ENCODE data around the gene HSD17B14. TPM values are rescaled to one million over a fixed set of nuclear protein-coding genes. Genes with fewer than 3 reads are reported as not detected.
A peak's percentile ranks its signal among the peaks of the same experiment; 100 is the strongest.

The HSD17B14 gene
- total RNA-seq, 4 donors from 2014 or later: 3.5 to 15.1 (median 5.4) TPM

GRCh38 chr19:48861313-48861712 lies 25.0 kb upstream of the HSD17B14 start:
- WGBS, 2 donors (ENCODE audit: low coverage in 1 of 2): 85 to 87% methylated on average over 6 to 18 of the region's 18 CpGs
- Histone ChIP-seq H3K36me3 (no peaks in the 10 kb centered on the region), H3K27ac (no peak overlapping the region), H3K4me3 (no peak overlapping the region), H3K9me3 (no peaks in the 10 kb centered on the region), H3K27me3 (no peaks in the 10 kb centered on the region), H3K4me1 (no peaks in the 10 kb centered on the region)
- TF ChIP-seq POLR2A (IDR thresholded peaks at IDR 0.05) (no peak), EP300 (IDR thresholded peaks at IDR 0.05; ENCODE audit: low read depth) (no peak), POLR2AphosphoS5 (IDR thresholded peaks at IDR 0.05) (no peak), CTCF (IDR thresholded peaks at IDR 0.05) (no peak)
- in situ Hi-C loops (cut with MboI; ENCODE audit: low pct_ligation_motif_present in 1 of 4, low pct_unique_long_range_greater_than_20kb in 1 of 4, low sequenced_read_pairs in 3 of 4) (loop anchor here in 1 of 4 donors (25.0 kb wide), 1 partner anchor 101 kb away; the partner anchor contains the start of genes BAX and FTL), intact Hi-C loops (cut with DNase I; ENCODE audit: low total_unique reads) (no loop called here)
- no peak for DNase-seq

DNA sequence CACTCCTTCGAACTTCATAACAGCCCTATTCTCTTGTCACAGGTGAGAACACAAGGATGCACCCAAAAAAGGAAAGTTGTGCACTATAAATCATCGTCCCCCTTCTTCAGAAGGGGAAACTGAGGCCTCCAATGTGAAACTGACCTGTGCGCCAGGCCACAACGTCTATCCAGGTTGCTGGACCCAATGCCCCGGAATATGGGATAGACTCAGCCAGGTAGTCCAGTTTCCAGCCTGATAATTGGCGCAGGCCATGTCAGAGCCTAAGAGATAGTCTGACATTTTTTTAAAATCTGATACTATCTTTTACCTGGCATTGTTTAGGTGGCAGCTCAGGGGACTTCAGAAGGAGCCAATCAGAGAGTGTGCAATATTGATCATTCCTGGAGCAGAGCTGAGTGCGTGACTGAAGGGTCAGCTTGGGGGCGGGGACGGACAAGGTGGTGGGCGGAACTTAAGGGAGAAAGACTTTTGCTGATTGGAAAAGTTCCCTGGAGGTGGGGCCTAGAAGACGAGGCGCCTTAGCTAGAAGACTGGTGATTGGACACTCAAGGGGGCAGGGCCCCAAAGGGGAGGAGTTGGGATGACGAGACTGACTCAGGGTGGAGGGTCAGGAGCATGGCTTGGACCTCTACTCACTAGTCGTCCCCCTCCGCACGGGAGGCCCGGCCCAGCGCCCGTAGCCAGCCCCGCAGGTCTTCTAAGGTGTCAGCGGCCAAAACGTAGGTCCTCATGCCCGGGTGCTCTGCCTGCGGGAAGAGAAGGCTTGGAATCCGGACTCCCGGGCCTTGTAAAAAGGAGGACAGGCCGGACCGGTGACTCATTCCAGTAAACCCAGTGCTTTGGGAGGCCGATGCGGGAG lies 23.7 kb upstream of the HSD17B14 start:
- TF ChIP-seq POLR2A (IDR thresholded peaks at IDR 0.05) (no peak), EP300 (IDR thresholded peaks at IDR 0.05; ENCODE audit: low read depth) (no peak), POLR2AphosphoS5 (IDR thresholded peaks at IDR 0.05) (no peak), CTCF (IDR thresholded peaks at IDR 0.05) (no peak)
- WGBS, 2 donors (ENCODE audit: low coverage in 1 of 2): 86 to 90% methylated on average over 5 to 28 of the region's 30 CpGs
- Histone ChIP-seq H3K27me3 (no peaks in the 10 kb centered on the region), H3K4me3 (no peak overlapping the region), H3K4me1 (no peaks in the 10 kb centered on the region), H3K27ac (no peak overlapping the region), H3K36me3 (no peaks in the 10 kb centered on the region), H3K9me3 (no peaks in the 10 kb centered on the region)
- in situ Hi-C loops (cut with MboI; ENCODE audit: low pct_ligation_motif_present in 1 of 4, low pct_unique_long_range_greater_than_20kb in 1 of 4, low sequenced_read_pairs in 3 of 4) (loop anchor here in 1 of 4 donors (25.0 kb wide), 1 partner anchor 102 kb away; the partner anchor contains the start of genes BAX and FTL), intact Hi-C loops (cut with DNase I; ENCODE audit: low total_unique reads) (no loop called here)
- no peak for DNase-seq

DNA sequence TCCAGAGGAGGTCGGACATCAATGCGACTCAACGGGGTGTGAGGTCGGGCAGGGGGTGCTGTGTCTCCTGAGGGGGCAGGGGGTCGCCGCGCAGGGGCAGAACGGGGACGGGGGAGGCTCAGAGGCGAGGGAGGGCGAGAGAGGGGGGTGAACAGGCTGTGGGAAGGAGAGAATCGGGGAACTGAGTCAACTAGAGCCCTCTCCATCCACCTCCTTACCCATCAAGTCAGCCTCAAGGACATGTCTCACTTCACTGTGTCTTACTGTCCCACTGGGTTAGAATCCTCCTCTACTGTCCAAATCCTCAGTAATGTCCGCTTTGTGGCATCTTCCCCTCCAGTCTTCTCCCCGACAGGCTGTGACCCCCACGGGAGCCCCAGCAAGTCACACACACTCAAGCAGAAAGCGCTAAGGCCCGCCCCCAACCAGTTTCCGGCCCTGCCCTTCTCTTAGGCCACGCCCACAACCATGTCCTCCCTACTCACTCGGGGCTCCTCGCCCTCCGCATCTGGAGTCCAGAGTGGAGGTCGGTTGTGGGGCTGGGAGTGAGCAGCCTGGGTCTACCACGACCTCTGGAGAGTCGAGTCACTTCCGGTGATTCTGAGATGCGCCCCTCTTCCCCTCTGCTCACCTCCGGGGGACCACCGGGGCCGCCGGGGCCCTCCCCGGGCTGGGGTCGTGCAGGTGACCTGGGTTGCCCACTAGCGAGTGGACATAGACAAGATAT lies 22.9 kb upstream of the HSD17B14 start:
- 59 to 67% methylated on average over 1 to 31 of the region's 34 CpGs for WGBS, 2 donors (ENCODE audit: low coverage in 1 of 2)
- no peaks in the 10 kb centered on the region for H3K36me3 ChIP-seq
- peak; percentile 60 for DNase-seq
- in situ Hi-C loops (cut with MboI; ENCODE audit: low pct_ligation_motif_present in 1 of 4, low pct_unique_long_range_greater_than_20kb in 1 of 4, low sequenced_read_pairs in 3 of 4): loop anchor here in 1 of 4 donors (25.0 kb wide), 1 partner anchor 103 kb away; the partner anchor contains the start of genes BAX and FTL
- no peaks in the 10 kb centered on the region for H3K4me1 ChIP-seq
- no peak overlapping the region for H3K27ac ChIP-seq
- TF ChIP-seq POLR2A (IDR thresholded peaks at IDR 0.05) (no peak), POLR2AphosphoS5 (IDR thresholded peaks at IDR 0.05) (no peak), EP300 (IDR thresholded peaks at IDR 0.05; ENCODE audit: low read depth) (no peak), CTCF (IDR thresholded peaks at IDR 0.05) (no peak)
- no peaks in the 10 kb centered on the region for H3K27me3 ChIP-seq
- peak overlapping the region in 2 of 4 donors; percentile 7 to 14 for H3K4me3 ChIP-seq
- intact Hi-C loops (cut with DNase I; ENCODE audit: low total_unique reads): no loop called here
- no peaks in the 10 kb centered on the region for H3K9me3 ChIP-seq

- intact Hi-C loops (cut with DNase I; ENCODE audit: low total_unique reads) (no loop called here), in situ Hi-C loops (cut with MboI; ENCODE audit: low pct_ligation_motif_present in 1 of 4, low pct_unique_long_range_greater_than_20kb in 1 of 4, low sequenced_read_pairs in 3 of 4) (loop anchor here in 1 of 4 donors (25.0 kb wide), 1 partner anchor 105 kb away; the partner anchor contains the start of genes BAX and FTL)
- Histone ChIP-seq H3K4me3 (no peak overlapping the region), H3K4me1 (no peaks in the 10 kb centered on the region), H3K9me3 (no peaks in the 10 kb centered on the region), H3K27ac (no peak overlapping the region), H3K36me3 (no peaks in the 10 kb centered on the region), H3K27me3 (no peaks in the 10 kb centered on the region)
- DNase-seq: no peak
- TF ChIP-seq POLR2AphosphoS5 (IDR thresholded peaks at IDR 0.05) (no peak), EP300 (IDR thresholded peaks at IDR 0.05; ENCODE audit: low read depth) (no peak), CTCF (IDR thresholded peaks at IDR 0.05) (no peak), POLR2A (IDR thresholded peaks at IDR 0.05) (no peak)
- 96 to 100% methylated on average over 2 to 6 of the region's 6 CpGs for WGBS, 2 donors (ENCODE audit: low coverage in 1 of 2)
Observed at GRCh38 chr19:48856921-48857320, 20.6 kb upstream of the HSD17B14 start.

Data from transverse colon (tissue), 4 donors.